HG03520 (cell line): ENCODE results near the gene EOLA1.
"Not testable (repeated sequence)": the region's sequence is repeated elsewhere in the genome, so short reads cannot be mapped to it uniquely, and the experiment has no call there.

Source experiments
- ATAC-seq: cut with Tn5 transposase; IDR thresholded peaks from one replicate; pipeline ENCODE4 v1.9.1; 2021; ENCODE audit warnings: mild to moderate bottlenecking, moderate library complexity; ENCODE audit not compliant: unreplicated experiment

Gene EOLA1

DNA sequence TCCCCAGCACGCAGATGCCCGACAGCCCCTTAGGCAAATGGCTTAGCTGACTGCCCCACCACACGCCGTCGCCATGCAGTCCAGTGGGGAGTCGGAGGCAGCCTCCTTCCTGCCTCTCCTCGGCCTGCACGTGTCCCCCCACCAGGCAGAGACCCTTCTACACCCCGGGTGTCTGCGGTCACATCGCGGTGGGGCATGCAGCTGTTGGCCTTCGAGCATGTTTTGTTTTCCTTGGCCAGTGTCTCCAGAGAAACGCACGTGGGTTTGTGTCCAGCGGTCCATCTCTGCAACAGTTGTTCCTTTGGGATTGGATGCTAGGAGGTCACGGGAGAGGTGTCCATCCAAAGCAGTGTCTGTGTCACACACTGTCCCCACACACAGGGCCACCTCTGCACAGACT, 54.4 kb downstream of the EOLA1 start, which contains the start of gene HSFX2:
TSS of gene HSFX2 (minus strand) at position 101 of the 400 bp plus-strand sequence. CDS start 614 bp downstream, outside the sequence.
- not testable (repeated sequence) for ATAC-seq

DNA sequence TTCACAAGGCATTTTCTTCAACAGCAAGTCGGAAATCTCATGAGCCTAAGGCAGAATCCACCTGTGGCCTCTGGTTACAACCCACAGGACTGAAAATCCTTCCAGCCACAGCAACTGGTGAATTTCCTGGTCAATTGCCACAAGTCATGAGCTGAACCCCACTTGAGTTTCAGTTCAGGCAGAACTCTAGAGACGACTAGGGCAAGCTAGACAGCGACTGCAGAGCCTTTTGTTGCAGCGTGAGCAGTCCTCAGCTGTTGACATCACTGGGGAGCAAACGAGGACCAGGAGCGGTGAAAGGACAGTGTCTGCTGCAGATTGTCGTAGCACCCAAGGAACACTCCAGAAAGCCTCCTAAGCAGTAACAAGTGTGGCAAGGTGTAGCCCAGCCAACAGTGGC, 55.1 kb downstream of the EOLA1 start:
- not testable (repeated sequence) for ATAC-seq
